Epithelial cell of proximal tubule (primary cell): ENCODE data around the gene FXYD1. TPM values are rescaled to one million over a fixed set of nuclear protein-coding genes. Genes with fewer than 3 reads are reported as not detected.

Experiments
- DNase-seq: peaks from one replicate; pipeline ENCODE4 v3.0.0-alpha.2; 2011; ENCODE audit warnings: low read depth
- H3K4me3 ChIP-seq: 2 replicates; pipeline ENCODE4 v1.5.1; 2011; ENCODE audit warnings: low read depth, mild to moderate bottlenecking, low read length
- CTCF ChIP-seq: conservative IDR thresholded peaks from 2 replicates; pipeline ENCODE4 v1.5.1; 2012; ENCODE audit warnings: low read depth, mild to moderate bottlenecking, low read length
- total RNA-seq: library from RNA; depleted of rRNA; stranded (reverse); fragments of >200 nt; gene quantifications from 2 replicates; pipeline ENCODE4 v1.2.3, GENCODE V29; 2015

The FXYD1 gene
- total RNA-seq, 1 donor from 2014 or later = not detected

GRCh38 chr19:35174226-35174625 lies 35.6 kb downstream of the FXYD1 start:
- H3K4me3 ChIP-seq = no peak overlapping the region
- DNase-seq = no peak
- TF ChIP-seq CTCF = no peak

GRCh38 chr19:35176181-35176570 lies 37.6 kb downstream of the FXYD1 start:
- no peak overlapping the region for H3K4me3 ChIP-seq
- DNase-seq = no peak
- TF ChIP-seq CTCF = no peak

GRCh38 chr19:35177377-35178274 lies 39.0 kb downstream of the FXYD1 start:
- no peak for DNase-seq
- TF ChIP-seq CTCF = no peak
- no peak overlapping the region for H3K4me3 ChIP-seq

- TF ChIP-seq CTCF = no peak
- DNase-seq = no peak
- no peak overlapping the region for H3K4me3 ChIP-seq
Observed at GRCh38 chr19:35178701-35179100, 40.1 kb downstream of the FXYD1 start.

- no peak overlapping the region for H3K4me3 ChIP-seq
- DNase-seq = no peak
- no peak for TF ChIP-seq CTCF
Observed at GRCh38 chr19:35179830-35180229, 41.2 kb downstream of the FXYD1 start.

GRCh38 chr19:35181387-35181786 lies 42.8 kb downstream of the FXYD1 start:
- TF ChIP-seq CTCF = no peak
- no peak for DNase-seq

GRCh38 chr19:35184267-35184666 lies 45.6 kb downstream of the FXYD1 start:
- DNase-seq = no peak
- no peak for TF ChIP-seq CTCF
- no peak overlapping the region for H3K4me3 ChIP-seq

More at GRCh38 chr19:35181387-35181786, 42.8 kb downstream of the FXYD1 start:
- no peak overlapping the region for H3K4me3 ChIP-seq
